ENCODE results near the gene BAX.

DNA sequence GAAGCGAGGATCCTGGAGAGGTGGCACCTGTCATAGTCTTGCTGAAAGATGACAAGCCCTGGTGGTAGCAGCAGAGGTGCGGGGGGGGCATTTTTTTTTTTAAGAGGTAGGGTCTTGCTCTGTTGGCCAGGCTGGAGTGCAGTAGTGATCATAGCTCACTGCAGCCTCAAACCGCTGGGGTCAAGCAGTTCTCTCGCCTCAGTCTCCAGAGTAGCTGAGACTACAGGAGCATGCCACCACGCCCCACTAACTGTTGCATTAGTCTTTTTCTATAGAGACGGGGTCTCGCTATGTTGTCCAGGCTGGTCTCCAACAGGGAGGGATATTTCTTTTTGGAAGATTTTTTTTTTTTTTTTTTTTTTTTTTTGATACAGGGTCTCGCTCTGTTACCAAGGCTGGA lies 3.3 kb downstream of the BAX start:
- TF ChIP-seq GABPA (IDR thresholded peaks at IDR 0.05; ENCODE audit: low read depth, low read length) = no peak
- TF ChIP-seq GABPA (CRISPR knock-in tag; IDR thresholded peaks at IDR 0.05; ENCODE audit: low read depth) = no peak
- no peak for TF ChIP-seq ELF3 (CRISPR knock-in tag; IDR thresholded peaks at IDR 0.05)
- TF ChIP-seq TCF7 (IDR thresholded peaks at IDR 0.05; ENCODE audit: low read depth) = no peak
